ENCODE data around the gene SCN1B.
"Not testable (repeated sequence)": the region's sequence is repeated elsewhere in the genome, so short reads cannot be mapped to it uniquely, and the experiment has no call there.

The SCN1B gene

DNA sequence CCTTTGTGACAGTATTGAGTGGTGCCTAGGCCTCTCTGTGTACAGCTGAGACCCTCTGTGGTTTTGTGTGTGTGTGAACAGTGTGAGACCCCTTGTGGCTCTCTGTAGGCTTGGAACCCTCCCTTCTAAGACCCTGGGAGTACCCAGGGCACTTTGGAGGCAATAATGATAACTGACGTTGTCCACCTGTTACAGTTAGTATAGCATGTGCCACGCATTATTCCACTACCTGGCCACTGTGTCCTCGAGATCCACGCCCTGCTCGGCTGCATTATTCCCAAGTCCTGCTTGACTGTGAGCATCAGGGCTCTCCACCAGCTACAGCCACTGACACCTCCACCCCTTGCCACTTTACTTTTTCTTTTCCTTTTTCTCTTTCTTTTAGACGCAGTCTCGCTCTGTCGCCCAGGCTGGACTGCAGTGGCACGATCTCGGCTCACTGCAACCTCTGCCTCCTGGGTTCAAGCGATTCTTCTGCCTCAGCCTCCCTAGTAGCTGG, 28.2 kb upstream of the SCN1B start:
- no peak for DNase-seq

DNA sequence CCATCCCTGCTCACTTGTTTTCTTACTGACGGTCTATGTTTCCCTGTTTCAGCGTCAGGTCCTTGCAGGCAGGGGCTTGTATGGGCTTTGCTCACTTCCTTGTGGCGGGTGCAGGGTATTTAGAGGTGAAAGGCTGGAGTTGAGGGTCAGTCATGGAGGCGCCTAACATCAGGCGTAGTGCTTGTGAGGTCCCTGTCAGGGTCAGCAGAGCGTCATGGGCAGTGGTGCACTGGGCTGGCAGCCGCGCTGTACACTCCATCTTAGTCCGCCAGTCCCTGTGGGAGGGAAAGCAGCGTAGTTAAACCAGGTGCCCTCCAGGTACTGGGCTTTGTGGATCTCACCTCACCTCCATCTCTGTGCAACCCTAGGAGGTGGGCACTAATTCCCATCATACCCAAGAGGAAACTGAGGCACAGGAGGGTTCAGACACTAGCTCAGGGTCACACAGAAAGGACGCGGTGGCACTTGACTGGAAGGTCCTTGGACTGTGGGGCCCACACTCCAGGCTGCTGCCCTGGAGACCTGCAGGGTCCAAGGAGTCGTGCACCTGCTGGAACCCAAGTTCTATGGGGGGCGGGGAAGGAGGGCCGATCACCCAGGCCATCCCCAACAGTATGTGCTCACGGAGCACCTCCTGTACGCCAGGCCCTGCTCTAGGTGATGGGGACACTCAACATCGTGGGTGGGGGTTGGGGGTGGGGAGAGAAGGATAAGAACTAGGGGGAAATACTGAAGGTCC, 25.6 kb upstream of the SCN1B start:
- DNase-seq = no peak

DNA sequence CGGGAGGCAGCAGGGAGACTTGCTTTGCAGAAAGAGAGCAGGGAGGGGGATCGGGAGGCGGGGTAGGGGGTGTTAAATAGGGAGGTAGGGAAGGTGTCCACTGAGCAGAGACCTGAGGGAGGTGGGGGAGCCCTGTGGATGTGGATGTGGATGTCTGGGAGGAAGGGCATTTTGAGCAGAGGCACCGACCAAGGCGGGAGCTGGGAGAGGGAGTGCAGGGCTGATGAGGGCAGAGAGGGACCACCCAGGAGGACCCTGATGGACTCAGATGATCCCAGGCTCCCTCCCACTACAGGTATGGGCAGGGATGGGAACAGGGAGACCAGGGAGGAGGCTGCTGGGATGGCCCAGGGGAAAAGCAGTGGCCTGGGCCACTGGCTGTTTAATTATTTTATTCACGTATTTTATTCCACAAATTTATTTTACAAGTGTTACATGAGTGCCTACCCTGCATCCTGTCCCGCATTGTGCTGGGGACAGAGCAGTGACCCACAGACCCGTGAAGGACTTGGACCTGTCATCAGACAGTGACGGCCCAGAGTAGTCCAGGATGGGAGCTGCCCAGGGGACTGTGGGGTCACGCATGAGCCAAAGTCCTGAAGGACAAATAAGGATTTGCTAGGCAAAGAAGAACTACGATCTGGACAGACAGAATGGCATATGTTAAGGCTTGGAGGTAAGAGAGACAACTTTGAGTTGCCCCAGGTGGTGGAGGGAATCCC, 24.9 kb upstream of the SCN1B start:
- DNase-seq = no peak

DNA sequence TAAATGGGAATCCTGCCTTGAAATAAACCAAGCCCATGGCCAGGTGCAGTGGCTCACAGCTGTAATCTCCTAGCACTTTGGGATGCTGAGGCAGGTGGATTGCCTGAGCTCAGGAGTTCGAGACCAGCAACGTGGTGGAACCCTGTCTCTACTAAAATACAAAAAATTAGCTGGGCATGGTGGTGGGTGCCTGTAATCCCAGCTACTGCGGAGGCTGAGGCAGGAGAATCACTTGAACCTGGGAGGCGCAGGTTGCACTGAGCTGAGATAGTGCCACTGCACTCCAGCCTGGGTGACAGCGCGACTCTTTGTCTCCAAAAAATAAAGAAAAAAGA, 24.3 kb upstream of the SCN1B start:
- not testable (repeated sequence) for DNase-seq

DNA sequence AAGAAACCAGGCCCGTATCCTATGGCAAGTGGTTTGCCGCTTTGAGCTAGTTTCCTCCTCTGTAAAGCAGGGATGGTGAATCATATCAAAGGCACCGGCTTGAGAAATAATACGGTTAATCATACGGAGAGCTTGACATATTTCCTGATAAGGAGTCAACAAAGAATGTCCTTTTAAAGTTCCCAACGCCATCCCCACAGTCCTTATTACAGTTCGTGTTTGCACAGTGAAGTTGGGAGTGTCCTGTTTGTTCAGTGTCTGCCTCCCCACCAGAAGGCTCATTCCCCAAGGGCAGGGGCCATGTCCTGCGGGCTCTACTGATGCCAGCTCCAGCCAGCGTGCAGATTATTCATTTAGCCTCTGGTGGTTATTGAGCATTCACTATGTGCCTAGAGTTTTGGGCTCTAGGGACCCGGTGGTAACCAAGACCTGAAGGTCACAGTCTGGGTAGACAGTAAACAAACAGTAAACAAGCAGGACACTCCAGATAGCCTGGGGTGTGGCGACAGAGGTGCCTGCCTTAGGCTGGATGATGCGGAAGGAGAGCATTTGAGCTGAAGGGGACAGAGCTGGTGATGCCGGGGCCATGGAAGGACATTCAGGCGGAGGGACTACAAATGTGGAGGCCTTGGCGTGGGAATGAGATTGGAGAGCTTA, 23.8 kb upstream of the SCN1B start:
- DNase-seq = no peak

DNA sequence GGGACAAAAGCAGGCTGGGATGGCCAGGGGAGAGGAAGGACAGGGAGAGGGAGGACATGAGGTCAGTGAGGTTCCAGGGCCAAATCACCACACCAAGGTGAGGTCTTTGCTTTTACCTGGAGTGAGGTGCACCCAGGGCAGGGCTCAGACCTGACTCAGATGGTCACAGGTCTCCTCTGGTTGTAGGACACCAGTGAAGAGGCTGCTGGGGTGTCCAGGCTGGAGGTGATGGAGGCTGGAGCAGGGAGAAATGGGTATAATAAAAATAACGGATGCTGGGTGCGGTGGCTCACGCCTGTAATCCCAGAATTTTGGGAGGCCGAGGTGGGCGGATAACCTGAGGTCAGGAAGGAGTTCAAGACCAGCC, 23.3 kb upstream of the SCN1B start:
- DNase-seq = no peak

DNA sequence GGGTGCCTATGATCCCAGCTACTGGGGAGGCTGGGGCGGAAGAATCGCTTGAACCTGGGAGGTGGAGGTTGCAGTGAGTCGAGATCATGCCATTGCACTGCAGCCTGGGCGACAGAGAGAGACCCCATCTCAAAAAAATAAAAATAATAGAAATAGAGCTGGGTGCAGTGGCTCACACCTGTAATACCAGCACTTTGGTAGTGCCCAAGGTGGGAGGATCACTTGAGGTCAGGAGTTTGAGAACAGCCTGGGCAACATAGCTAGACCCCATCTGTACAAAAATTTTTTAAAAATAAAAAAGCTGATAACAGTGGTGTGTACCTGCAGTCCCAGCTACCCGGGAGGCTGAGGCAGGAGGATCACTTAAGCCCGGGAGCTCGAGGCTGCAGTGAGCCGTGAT, 22.8 kb upstream of the SCN1B start:
- DNase-seq = not testable (repeated sequence)

DNA sequence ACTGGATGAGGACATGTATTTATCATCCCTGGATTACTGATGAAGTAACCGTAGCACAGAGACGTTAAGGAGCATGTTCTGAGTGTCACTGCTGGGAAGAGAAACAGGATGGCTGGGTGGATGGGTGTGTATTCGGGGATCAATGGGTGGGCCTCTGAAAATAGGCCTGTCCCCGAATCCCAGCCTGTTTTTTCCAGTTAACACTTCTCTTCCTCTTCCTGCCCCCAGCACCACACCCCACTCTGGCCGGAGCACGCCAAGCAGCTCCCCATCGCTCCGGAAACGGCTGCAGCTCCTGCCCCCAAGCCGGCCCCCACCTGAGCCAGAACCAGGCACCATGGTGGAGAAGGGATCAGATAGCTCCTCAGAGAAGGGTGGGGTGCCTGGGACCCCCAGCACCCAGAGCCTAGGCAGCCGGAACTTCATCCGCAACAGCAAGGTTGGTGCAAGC, 21.4 kb upstream of the SCN1B start:
- DNase-seq = no peak

DNA sequence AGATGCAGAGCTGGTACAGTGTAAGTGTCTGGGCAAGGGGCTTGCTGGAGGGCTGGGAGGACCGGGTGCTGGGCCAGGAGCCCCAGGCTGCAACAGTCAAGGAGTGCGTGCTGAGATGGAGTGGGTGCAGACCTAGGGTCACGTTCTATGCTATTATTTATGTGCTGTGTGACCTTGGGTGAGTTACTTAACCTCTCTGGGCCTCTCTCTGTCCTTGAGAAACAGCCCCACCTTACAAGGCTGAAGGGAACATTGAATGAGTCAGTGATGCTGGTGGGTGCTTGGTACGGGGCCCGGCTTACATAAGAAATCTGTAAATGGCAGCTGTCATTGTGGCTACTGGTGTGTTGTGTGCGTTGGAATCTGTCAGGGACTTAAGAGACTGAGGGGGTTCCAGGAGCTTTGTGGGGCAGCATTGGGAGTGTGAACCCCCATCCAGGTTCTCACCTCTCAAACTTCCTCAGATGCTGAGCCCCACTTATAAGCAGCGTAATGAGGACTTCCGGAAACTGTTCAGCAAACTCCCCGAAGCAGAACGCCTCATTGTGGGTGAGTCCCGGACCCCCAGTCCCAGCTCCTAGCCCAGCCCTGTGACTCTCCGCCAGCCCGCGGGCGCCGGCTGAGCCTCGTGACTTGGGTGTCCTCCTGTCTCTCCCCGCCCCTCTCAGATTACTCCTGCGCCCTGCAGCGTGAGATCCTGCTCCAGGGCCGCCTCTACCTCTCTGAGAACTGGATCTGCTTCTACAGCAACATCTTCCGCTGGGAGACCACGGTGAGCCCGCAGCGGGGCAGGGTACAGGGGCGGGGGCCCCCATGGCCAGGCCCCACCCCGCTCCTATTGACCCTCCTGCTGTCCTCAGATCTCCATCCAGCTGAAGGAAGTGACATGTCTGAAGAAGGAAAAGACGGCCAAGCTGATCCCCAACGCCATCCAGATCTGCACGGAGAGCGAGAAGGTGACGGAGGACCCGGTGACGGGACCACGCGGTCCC, 20.6 kb upstream of the SCN1B start:
- DNase-seq = no peak

DNA sequence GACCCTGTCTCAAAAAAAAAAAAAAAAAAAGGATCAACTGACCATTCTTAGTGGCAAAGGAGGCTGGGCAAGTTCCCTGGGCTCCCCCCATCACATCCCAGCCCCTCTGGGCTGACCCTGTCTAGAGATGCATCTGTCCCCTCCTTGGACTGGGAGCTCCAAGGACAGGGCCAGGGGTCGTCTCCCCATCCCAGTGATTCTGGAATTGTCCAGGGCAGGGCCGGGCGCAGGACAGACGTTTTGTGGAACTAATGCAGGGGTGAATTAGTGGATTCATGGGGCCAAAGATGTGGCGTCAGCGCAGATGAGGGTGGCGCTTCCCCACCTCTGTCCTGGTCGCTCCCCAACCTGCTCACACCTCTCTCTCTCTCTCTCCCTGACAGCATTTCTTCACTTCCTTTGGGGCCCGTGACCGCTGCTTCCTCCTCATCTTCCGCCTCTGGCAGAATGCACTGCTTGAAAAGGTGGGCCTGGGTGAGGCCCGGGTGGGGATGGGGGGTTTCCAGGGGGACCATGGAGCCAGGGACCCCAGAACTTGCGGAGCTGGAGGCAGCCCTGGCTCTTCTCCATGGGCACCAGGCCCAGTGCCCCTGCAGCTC, 19.1 kb upstream of the SCN1B start:
- DNase-seq = no peak

DNA sequence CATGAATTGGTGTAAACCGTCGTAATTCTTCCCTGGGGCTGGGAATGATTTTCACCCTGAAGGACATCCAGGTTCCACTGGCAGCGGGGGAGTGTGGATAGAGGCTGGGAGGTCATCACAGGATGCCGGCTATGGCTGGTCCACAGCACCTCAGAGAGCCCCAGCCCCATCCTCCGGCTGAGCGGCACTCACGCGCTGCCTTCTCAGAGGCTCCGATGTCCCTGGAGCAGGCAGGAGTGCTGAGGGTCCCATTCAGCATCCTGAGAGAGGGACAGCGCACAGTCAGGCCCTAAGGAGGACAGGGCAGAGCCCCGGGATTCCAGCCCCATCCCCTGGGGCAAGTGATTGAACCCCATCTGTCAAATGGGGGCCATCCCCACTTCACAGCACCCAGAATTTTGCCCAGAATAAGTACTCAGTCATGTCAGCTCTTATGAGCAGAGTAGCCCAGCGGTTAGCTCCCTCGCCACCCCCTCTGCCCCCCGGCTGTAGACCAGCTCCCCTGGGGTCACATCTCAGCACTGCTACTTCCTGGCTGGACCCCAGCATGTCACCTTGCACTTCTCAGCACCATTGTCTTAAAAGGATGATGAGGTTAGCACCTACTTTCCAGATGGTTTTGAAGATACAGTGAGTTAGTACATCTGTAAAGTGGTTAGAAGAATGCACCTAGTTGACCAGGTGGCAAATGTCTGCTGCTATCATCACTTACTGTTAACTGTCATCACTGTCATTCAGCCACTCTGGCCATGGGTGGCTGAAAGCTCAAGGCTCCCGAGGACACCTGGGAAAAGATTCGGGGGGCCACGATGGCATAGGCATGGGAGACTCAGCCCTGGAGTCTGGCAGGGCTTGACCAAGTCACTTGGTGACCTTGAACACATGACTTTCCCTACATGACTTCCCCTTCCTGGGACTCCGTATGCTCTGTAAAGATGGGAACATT, 18.3 kb upstream of the SCN1B start:
- no peak for DNase-seq

DNA sequence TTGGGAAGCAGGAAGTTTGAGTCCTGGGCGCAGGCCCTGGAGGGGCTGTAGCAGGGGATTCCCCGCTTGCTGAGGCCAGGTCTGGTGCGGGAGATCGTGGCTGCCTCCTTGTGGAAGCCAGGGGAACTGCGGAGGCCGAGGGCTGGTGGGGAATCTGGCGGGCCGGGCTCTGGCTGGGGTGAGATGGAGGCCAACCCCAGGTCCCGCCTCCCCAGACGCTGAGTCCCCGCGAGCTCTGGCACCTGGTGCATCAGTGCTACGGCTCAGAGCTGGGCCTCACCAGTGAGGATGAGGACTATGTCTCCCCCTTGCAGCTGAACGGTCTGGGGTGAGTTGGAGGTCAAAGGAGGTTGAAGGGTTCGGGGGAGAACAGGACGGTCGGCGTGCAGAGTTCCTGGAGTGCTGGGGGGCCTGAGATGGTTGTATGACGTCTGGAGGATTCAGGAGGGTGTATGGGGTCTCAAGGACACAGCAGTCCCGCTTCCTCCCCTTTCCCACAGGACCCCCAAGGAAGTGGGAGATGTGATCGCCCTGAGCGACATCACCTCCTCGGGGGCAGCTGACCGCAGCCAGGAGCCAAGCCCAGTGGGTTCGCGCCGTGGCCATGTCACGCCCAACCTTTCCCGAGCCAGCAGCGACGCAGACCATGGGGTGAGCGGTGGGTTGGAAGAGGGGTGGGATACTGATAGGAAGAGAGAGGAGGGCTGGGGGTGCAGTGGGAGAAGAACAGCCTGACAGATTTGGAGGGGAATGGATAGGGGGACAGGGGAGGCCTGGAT, 17.0 kb upstream of the SCN1B start:
- peak; percentile 23 for DNase-seq

DNA sequence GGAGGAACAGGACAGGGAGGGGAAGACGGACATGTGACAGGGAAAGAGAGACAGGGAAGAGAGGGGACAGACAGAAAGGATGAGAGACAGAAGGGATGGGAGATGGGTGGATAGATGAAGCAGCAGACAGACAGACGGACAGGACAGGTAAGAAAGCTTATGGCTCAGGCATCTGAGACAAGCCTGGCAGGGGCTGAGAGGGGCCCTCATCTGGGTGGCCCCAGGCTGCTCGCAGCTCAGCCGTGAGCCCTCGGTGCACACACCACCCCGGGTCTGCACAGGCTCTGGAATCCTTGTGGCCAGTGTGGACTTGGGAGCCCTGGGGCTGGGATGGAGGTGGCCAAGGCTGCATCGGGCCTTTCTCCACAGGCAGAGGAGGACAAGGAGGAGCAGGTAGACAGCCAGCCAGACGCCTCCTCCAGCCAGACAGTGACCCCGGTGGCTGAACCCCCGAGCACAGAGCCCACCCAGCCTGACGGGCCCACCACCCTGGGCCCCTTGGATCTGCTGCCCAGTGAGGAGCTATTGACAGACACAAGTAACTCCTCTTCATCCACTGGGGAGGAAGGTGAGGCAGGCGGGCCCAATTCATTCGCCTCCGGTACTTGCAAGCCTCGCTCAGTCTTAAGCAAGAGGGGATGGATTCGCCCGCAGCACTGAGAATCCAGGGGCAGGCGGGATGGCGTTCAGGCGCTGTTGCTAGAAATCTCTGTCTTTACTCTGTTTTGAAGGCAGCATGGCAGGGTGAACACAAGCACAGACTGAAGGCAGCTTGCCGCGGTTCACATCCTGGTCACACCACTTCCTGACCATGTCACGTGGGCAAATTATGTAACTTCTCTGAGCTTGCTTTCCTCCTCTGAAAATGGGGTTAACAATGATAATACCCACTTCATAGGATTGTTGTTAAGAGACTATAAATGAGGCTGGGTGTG, 16.2 kb upstream of the SCN1B start:
- DNase-seq = no peak

DNA sequence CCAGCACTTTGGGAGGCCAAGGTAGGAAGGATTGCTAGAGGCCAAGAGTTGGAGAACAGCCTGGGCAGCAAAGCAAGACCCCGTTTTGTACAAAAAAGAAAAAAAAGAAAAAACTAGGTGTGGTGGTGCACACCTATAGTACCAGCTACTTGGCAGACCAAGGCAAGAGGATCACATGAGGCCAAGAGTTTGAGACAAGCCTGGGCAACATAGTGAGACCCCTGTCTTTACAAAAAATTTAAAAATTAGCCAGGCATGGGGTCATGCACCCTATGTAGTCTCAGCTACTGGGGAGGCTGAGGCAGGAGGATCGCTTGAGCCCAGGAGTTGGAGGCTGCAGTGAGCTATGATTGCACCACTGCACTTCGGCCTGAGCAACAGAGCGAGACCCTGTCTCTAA, 15.5 kb upstream of the SCN1B start:
- DNase-seq = not testable (repeated sequence)

DNA sequence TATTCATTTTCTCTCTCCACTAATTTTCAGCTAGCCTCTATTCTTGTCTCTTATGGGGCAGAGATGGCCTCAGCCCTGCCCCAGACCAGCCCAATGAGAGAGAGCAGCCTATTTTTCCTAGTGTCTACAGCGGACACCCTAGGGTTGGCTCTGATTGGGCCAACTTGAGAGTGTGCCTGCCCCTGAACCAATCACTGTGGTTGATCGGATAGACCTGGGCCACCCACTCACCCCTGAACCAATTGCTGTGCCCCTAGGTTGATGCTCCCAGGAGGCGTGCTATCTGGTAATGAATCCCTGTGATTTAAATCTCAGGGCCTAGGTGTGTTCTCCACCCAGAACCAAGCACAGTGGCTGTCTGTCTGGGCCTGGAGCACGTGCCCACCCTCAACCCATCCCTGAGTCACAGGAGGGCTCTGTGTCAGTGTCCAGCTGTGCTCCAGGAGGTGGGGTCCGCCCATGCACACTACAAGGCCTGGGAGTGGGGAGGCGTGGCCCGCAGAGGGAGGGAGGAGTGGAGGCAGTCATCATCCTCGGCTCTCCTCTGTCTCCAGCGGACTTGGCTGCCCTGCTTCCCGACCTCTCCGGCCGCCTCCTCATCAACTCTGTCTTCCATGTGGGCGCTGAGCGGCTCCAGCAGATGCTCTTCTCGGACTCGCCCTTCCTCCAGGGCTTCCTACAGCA, 14.9 kb upstream of the SCN1B start:
- DNase-seq = no peak

DNA sequence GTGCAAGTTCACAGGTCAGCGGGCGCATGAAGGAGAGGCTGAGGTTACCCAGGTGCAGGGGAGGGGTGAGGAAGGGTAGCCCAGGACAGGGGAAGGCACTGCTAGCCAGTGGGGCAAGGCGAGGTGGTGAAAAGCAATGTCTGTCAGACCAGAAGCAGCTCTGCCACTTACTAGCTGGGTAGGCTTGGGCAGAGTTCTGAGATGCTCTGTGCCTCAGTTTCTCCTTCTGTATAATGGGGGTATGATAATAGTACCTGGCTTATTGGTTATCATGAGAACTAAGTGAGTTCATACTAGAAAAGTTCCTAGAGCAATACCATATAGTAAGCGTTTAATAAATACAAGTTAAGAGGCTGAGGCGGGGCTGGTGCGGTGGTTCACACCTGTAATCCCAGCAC, 14.3 kb upstream of the SCN1B start:
- DNase-seq = no peak

DNA sequence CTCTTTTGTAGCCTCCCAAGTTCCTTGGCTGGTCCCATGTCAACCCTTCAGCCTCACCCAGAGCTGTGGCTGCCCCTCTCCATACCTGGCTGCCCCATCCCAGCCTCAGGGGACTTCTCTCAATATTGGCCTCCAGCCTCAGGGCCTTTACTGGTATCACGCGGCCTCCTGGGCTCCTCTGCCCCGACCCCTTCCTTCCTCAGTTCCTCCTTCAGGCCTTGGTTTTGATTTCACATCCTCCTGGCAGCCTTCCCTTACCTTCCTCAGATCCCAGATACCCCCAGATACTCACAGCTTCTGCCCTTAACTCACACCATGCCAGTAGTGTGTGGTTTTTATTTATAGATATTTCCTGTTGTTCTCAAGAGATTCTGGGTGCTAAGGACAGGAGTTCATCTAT, 12.8 kb upstream of the SCN1B start:
- no peak for DNase-seq

DNA sequence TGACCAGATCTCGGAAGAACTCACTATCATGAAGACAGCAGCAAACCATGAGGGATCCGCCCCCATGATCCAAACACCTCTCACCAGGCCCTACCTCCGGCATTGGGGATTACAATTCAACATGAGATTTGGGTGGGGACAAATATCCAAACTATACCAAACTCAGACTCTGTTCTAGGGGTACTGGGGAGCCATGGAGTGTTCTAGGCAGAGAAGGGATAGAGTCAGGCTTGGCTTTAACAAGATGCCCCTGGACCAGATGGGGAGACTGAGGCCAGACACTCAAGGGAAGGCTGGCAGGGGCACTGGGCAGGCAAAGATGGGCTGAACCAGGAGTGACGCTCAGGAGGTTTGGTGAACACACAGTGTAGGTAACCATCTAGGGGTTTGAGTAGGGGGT, 11.9 kb upstream of the SCN1B start:
- no peak for DNase-seq

DNA sequence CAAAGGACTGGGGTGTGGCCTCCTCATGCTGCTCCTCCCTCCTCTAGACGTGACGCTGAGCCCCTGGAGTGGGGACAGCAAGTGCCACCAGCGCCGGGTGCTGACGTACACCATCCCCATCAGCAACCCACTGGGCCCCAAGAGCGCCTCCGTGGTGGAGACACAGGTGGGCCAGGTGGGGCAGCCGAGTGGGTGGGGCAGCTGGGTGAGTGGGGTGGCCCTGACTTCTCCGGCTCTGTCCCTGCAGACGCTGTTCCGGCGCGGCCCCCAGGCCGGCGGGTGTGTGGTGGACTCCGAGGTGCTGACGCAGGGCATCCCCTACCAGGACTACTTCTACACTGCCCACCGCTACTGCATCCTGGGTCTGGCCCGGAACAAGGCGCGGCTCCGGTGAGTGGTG, 11.1 kb upstream of the SCN1B start:
- no peak for DNase-seq
